ENCODE results near the gene KCNIP1. TPM values are rescaled to one million over a fixed set of nuclear protein-coding genes. Genes with fewer than 3 reads are reported as not detected.
"Not testable (repeated sequence)": the region's sequence is repeated elsewhere in the genome, so short reads cannot be mapped to it uniquely, and the experiment has no call there.

The KCNIP1 gene
- total RNA-seq, 1 donor: not detected

DNA sequence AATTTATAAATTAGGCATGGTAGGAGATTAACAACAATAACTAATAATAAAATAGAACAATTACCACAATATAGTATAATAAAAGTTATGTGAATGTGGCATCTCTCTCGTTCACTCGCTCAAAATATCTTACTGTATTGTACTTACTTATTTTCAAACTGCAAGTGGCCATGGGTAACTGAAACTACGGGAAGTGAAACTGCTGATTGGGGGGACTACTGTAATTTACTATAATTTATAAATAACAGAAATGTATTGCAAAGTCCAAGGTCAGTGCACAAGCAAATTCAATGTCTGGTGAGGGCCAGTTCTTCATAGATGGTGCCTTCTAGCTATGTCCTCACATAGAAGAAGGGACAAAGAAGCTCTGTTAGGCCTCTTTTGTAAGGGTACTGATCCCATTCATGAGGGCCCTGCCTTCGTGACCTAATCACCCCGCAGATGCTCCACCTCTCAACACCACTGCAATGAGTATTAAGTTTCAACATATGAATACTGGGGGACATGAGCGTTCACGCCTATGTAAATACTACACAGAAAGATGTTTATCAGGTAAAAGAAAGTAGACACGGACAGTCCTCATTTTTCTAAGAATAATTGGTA, 39.0 kb downstream of the KCNIP1 start:
- Histone ChIP-seq H3K4me1 (ENCODE audit: insufficient read depth, low read length) (no peaks in the 10 kb centered on the region), H3K4me3 (ENCODE audit: insufficient read depth, low read length) (no peak overlapping the region), H4K20me1 (ENCODE audit: insufficient read depth, low read length) (no peaks in the 10 kb centered on the region), H3K9me3 (ENCODE audit: low read depth, low read length) (no peaks in the 10 kb centered on the region), H3K36me3 (ENCODE audit: insufficient read depth, low read length) (no peaks in the 10 kb centered on the region), H3K27ac (ENCODE audit: low read depth, low read length) (no peak overlapping the region), H3K27me3 (ENCODE audit: insufficient read depth, low read length) (no peaks in the 10 kb centered on the region), H3K79me2 (ENCODE audit: insufficient read depth, low read length) (no peaks in the 10 kb centered on the region), H3K4me2 (ENCODE audit: insufficient read depth, low read length) (no peak overlapping the region), H2AFZ (ENCODE audit: low read length) (no peak overlapping the region)
- TF ChIP-seq, protein P1, sequence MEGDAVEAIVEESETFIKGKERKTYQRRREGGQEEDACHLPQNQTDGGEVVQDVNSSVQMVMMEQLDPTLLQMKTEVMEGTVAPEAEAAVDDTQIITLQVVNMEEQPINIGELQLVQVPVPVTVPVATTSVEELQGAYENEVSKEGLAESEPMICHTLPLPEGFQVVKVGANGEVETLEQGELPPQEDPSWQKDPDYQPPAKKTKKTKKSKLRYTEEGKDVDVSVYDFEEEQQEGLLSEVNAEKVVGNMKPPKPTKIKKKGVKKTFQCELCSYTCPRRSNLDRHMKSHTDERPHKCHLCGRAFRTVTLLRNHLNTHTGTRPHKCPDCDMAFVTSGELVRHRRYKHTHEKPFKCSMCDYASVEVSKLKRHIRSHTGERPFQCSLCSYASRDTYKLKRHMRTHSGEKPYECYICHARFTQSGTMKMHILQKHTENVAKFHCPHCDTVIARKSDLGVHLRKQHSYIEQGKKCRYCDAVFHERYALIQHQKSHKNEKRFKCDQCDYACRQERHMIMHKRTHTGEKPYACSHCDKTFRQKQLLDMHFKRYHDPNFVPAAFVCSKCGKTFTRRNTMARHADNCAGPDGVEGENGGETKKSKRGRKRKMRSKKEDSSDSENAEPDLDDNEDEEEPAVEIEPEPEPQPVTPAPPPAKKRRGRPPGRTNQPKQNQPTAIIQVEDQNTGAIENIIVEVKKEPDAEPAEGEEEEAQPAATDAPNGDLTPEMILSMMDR (IDR thresholded peaks at IDR 0.05; ENCODE audit: extremely low read depth, low read depth, low read length): no peak
- no peak for DNase-seq (ENCODE audit: insufficient read length, low spot score, missing footprints)

DNA sequence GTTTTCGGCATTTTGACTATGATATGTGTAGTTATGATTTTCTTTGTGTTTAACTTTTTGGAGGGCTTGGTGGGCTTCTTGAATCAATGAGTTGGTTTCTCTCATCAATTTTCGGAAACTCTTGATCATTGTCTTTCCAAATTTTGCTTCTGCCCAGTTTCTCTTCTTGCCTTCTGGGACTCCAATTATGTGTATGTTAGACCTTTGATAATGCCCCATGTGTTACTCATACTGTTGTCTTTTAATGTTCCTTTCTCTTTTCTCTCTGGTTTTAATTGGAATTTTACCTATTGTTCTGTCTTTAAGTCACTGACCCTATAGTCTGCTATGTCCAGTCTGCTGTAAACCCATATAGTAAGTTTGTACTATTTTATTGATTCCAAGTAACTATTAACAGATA, 41.5 kb downstream of the KCNIP1 start:
- no peaks in the 10 kb centered on the region for H3K27me3 ChIP-seq (ENCODE audit: insufficient read depth, low read length)
- H3K4me3 ChIP-seq (ENCODE audit: insufficient read depth, low read length): no peak overlapping the region
- no peak for DNase-seq (ENCODE audit: insufficient read length, low spot score, missing footprints)
- H3K4me2 ChIP-seq (ENCODE audit: insufficient read depth, low read length): no peak overlapping the region
- no peaks in the 10 kb centered on the region for H3K4me1 ChIP-seq (ENCODE audit: insufficient read depth, low read length)
- no peaks in the 10 kb centered on the region for H3K36me3 ChIP-seq (ENCODE audit: insufficient read depth, low read length)
- H2AFZ ChIP-seq (ENCODE audit: low read length): no peak overlapping the region
- no peaks in the 10 kb centered on the region for H3K9me3 ChIP-seq (ENCODE audit: low read depth, low read length)
- no peaks in the 10 kb centered on the region for H3K79me2 ChIP-seq (ENCODE audit: insufficient read depth, low read length)
- no peak overlapping the region for H3K27ac ChIP-seq (ENCODE audit: low read depth, low read length)
- H4K20me1 ChIP-seq (ENCODE audit: insufficient read depth, low read length): no peaks in the 10 kb centered on the region
- TF ChIP-seq, protein P1 (IDR thresholded peaks at IDR 0.05; ENCODE audit: extremely low read depth, low read depth, low read length): no peak

DNA sequence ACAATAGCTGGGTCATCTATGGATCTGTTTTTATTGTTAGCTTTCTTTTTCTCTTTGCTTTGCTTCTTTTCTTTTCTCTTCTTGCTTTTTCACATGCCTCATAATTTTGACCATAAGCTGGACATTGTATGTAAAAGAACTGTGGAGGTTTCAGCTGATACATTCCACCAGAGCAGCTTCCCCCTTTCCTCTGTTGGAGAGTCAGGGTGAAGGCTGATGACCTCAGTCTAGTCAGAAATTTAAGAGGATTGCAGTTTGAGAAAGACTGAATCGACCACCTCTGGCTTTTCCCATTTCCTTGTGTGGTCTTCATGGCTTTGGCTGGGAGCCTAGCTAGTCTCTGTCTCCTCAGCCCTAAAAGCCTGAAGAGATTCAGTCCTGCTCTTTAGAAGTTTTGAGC, 42.0 kb downstream of the KCNIP1 start:
- no peaks in the 10 kb centered on the region for H4K20me1 ChIP-seq (ENCODE audit: insufficient read depth, low read length)
- no peaks in the 10 kb centered on the region for H3K4me1 ChIP-seq (ENCODE audit: insufficient read depth, low read length)
- H3K4me3 ChIP-seq (ENCODE audit: insufficient read depth, low read length): no peak overlapping the region
- TF ChIP-seq, protein P1 (IDR thresholded peaks at IDR 0.05; ENCODE audit: extremely low read depth, low read depth, low read length): no peak
- no peak overlapping the region for H3K27ac ChIP-seq (ENCODE audit: low read depth, low read length)
- H3K9me3 ChIP-seq (ENCODE audit: low read depth, low read length): no peaks in the 10 kb centered on the region
- no peaks in the 10 kb centered on the region for H3K27me3 ChIP-seq (ENCODE audit: insufficient read depth, low read length)
- no peak overlapping the region for H2AFZ ChIP-seq (ENCODE audit: low read length)
- H3K4me2 ChIP-seq (ENCODE audit: insufficient read depth, low read length): no peak overlapping the region
- H3K79me2 ChIP-seq (ENCODE audit: insufficient read depth, low read length): no peaks in the 10 kb centered on the region
- DNase-seq (ENCODE audit: insufficient read length, low spot score, missing footprints): no peak
- H3K36me3 ChIP-seq (ENCODE audit: insufficient read depth, low read length): no peaks in the 10 kb centered on the region

DNA sequence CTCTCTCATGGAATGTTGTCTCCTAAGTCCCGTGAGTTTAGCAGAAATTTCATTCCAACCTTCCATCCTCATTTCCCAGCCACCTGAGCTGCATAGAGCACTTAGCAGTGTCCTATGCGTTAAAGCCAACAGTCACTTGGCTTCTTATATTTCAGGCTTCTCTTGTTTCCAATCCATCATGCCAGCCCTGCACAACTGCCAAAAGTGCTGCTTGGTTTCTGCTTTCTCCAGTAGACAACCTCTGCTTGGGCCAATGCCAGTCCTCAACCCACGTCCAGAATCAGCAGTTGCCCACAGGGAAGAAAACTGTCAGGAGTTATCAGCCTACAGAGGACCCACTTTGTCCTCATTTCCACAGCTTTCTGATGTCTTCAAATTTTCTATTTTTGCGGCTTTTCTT, 42.5 kb downstream of the KCNIP1 start:
- Histone ChIP-seq H3K4me1 (ENCODE audit: insufficient read depth, low read length) (no peaks in the 10 kb centered on the region), H3K36me3 (ENCODE audit: insufficient read depth, low read length) (no peaks in the 10 kb centered on the region), H3K27ac (ENCODE audit: low read depth, low read length) (no peak overlapping the region), H3K79me2 (ENCODE audit: insufficient read depth, low read length) (no peaks in the 10 kb centered on the region), H3K27me3 (ENCODE audit: insufficient read depth, low read length) (no peaks in the 10 kb centered on the region), H4K20me1 (ENCODE audit: insufficient read depth, low read length) (no peaks in the 10 kb centered on the region), H2AFZ (ENCODE audit: low read length) (no peak overlapping the region), H3K4me3 (ENCODE audit: insufficient read depth, low read length) (no peak overlapping the region), H3K9me3 (ENCODE audit: low read depth, low read length) (no peaks in the 10 kb centered on the region), H3K4me2 (ENCODE audit: insufficient read depth, low read length) (no peak overlapping the region)
- no peak for DNase-seq (ENCODE audit: insufficient read length, low spot score, missing footprints)
- TF ChIP-seq, protein P1 (IDR thresholded peaks at IDR 0.05; ENCODE audit: extremely low read depth, low read depth, low read length): no peak

DNA sequence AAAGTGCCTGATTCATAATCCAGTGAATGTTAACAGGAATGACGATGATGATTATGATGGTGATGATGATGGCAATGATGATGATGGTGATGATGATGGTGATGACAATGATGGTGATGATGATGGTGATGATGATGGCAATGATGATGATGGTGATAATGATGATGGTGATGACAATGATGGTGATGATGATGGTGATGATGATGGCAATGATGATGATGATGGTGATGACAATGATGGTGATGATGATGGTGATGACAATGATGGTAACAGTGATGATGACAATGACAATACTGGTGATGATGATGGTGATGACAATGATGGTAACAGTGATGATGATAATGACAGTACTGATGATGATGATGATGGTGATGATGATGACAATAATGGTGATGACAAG, 46.6 kb downstream of the KCNIP1 start:
- H3K4me2 ChIP-seq (ENCODE audit: insufficient read depth, low read length); H3K27ac ChIP-seq (ENCODE audit: low read depth, low read length): not testable (repeated sequence)

More for the DNA sequence above, 46.6 kb downstream of the KCNIP1 start:
- H3K4me3 ChIP-seq (ENCODE audit: insufficient read depth, low read length); H3K4me1 ChIP-seq (ENCODE audit: insufficient read depth, low read length); DNase-seq (ENCODE audit: insufficient read length, low spot score, missing footprints); H3K27me3 ChIP-seq (ENCODE audit: insufficient read depth, low read length); H3K36me3 ChIP-seq (ENCODE audit: insufficient read depth, low read length); H3K9me3 ChIP-seq (ENCODE audit: low read depth, low read length); H2AFZ ChIP-seq (ENCODE audit: low read length); H4K20me1 ChIP-seq (ENCODE audit: insufficient read depth, low read length); H3K79me2 ChIP-seq (ENCODE audit: insufficient read depth, low read length): not testable (repeated sequence)

Measured in osteoblast (primary cell).